HUES48 (cell line): ENCODE results near the gene INO80B.

Experiments used
- H3K27ac ChIP-seq: one replicate; pipeline ENCODE4 v1.7.0; 2013; ENCODE audit warnings: low read depth, low read length, inconsistent platforms
- H3K27me3 ChIP-seq: 2 replicates; pipeline ENCODE4 v1.6.1; 2013; ENCODE audit warnings: mild to moderate bottlenecking, low read length; ENCODE audit not compliant: control insufficient read depth, insufficient read depth
- H3K36me3 ChIP-seq: 2 replicates; pipeline ENCODE4 v1.6.1; 2013; ENCODE audit warnings: low read length; ENCODE audit not compliant: control insufficient read depth, insufficient read depth
- H3K4me1 ChIP-seq: 2 replicates; pipeline ENCODE4 v1.6.1; 2013; ENCODE audit warnings: mild to moderate bottlenecking, low read length; ENCODE audit not compliant: control insufficient read depth, insufficient read depth
- H3K4me3 ChIP-seq: 2 replicates; pipeline ENCODE4 v1.5.1; 2013; ENCODE audit warnings: mild to moderate bottlenecking, low read depth, low read length
- H3K9ac ChIP-seq: 2 replicates; pipeline ENCODE4 v1.6.1; 2013; ENCODE audit warnings: mild to moderate bottlenecking, low read depth, low read length, moderate library complexity
- H3K9me3 ChIP-seq: 2 replicates; pipeline ENCODE4 v1.6.1; 2013; ENCODE audit warnings: low read length; ENCODE audit not compliant: control insufficient read depth, insufficient read depth

The INO80B gene

GRCh38 chr2:74427551-74427950, 27.3 kb upstream of the INO80B start:
- Histone ChIP-seq H3K9ac (no peak overlapping the region), H3K4me3 (no peak overlapping the region), H3K4me1 (no peaks in the 10 kb centered on the region), H3K36me3 (peaks cover 78% of the 10 kb centered on the region), H3K9me3 (no peaks in the 10 kb centered on the region), H3K27me3 (peaks cover 4% of the 10 kb centered on the region; the same call in 1 of the 2 replicates), H3K27ac (no peak overlapping the region)

DNA sequence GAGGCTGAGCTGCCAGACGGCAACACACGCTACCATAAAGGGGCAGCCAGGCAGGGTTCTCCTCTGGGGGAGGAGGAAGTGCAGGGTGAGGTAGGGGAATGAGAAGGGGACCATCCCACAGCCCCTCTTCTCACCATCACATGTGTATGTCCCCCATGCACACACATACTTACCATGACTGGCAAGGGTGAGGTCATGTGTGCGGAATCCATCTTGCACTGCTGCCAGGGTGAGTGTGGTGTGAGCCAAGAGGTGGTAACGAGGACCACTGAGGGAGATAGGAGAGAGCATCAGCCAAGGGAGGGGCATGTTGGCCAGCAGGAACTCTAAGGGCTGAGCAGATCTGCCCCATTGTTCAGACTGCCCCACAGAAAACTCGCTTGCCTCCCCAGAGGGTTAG, 26.2 kb upstream of the INO80B start:
- Histone ChIP-seq H3K36me3 (peaks cover 80% of the 10 kb centered on the region), H3K4me1 (no peaks in the 10 kb centered on the region), H3K4me3 (no peak overlapping the region), H3K27ac (no peak overlapping the region), H3K9me3 (no peaks in the 10 kb centered on the region), H3K27me3 (no peaks in the 10 kb centered on the region), H3K9ac (no peak overlapping the region)

DNA sequence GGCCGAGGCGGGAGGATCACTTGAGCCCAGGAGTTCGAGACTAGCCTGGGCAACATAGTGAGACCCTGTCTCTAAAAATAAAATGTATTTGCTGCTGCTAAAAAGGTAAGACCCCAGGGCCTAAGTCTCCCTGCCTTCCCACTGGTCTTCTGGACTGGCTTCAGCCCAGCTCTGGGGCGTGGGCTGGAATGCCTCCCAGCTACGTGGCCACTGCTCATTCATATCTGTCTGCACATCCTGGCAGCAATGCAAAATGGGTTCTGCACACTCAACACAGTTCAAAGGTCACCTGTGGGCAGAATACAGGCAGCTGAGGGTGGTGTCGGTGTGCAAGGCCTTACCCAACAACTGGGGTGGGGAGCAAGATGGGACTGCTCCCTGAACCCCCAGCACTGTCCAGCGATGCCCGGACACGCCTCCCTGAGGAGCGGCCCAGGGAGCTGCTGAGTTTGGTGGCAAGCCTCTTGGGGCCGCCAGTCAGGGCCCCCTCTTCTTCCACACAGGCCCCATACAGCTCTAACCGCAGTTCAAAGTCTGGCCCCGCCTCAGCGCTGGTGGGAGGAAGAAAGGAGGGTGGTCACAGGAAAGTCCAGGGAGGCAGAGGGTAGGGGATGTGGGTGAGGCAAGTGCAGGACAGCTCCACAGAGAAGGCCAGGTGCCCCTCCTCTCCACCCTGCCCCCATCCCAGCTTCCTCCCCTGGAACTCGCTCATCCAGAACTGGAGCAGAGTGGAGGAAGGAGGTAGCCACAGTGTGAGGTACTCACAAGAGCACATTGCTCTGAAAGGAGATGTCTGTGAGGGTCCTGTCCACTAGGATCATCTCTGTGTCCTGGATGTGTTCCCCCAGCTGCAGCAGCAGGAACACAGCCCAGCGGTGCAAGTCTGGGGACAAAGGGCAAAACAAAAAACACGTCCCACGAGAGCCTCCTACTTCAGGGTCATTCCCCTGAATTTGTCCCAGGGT, 25.1 kb upstream of the INO80B start:
- no peak overlapping the region for H3K9ac ChIP-seq
- no peak overlapping the region for H3K27ac ChIP-seq
- H3K36me3 ChIP-seq: peaks cover 77% of the 10 kb centered on the region
- H3K4me1 ChIP-seq: no peaks in the 10 kb centered on the region
- no peak overlapping the region for H3K4me3 ChIP-seq
- no peaks in the 10 kb centered on the region for H3K9me3 ChIP-seq
- no peaks in the 10 kb centered on the region for H3K27me3 ChIP-seq

DNA sequence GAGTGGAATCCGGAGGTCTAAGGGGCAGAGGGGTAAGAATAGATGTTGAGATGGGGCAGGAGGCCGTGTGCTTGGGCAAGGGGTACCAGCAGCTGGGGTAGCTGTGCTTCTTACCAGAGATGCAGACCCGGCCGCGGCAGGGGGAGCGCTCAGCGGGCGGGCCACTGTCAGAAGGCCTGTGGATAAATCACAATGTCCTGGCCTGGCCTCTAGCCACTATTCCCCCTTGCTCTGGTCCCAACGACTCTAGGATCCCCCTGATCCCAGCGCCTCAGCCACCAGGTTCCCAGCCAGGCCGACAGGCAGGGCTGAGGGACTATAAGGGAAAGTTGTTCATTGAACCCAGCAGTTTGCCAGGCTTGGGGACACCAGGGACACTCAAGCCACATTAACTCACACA, 24.4 kb upstream of the INO80B start:
- Histone ChIP-seq H3K4me1 (no peaks in the 10 kb centered on the region), H3K36me3 (peaks cover 76% of the 10 kb centered on the region), H3K27me3 (no peaks in the 10 kb centered on the region), H3K9me3 (no peaks in the 10 kb centered on the region), H3K9ac (no peak overlapping the region), H3K4me3 (no peak overlapping the region), H3K27ac (no peak overlapping the region)

- no peak overlapping the region for H3K4me3 ChIP-seq
- peaks cover 26% of the 10 kb centered on the region for H3K4me1 ChIP-seq
- H3K36me3 ChIP-seq: peaks cover 45% of the 10 kb centered on the region
- no peaks in the 10 kb centered on the region for H3K27me3 ChIP-seq
- no peak overlapping the region for H3K9ac ChIP-seq
- H3K27ac ChIP-seq: peak overlapping the region; percentile 50
- H3K9me3 ChIP-seq: no peaks in the 10 kb centered on the region
These were observed 18.6 kb upstream of the INO80B start for GRCh38 chr2:74436111-74436805.

DNA sequence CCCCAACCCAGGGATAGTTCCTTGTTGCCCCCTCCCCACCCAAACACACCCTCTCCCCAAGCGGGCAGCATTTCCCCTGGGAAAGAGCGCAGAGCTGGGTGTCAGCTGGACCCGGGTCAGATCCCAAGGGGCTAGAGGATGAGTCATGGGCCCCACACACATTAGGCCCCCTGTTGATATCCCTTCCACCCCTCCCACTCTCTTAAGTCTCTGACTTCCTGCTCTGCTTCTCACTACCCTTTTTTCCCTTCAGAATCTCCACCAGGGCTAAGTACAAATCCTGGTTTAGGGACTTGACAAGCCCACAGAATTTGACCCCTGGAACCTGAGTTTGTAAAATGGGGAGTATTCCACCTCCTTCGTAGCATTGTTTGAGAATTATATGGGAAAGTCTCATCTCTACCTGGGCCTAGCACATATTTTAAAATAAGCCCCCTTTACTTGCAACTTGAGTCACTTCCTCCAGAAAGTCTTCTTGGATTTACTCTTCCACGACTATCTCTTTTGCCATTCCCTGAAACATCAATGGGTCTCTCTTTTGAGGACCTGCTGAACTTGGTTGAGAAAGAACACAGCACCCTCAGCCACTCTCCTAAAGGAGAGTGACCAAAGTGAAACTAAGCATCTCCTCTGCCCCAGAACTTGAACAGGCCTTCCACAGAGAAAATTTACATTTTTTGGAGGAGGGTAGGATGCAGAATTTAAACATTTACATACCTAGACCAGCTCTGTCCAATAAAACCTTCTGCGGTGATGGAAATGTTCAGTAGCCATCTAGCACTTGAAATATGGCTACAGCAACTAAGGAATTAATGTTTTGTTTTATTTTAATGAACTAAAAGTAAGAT, 17.8 kb upstream of the INO80B start:
- Histone ChIP-seq H3K27ac (peak overlapping the region; percentile 63), H3K27me3 (no peaks in the 10 kb centered on the region), H3K4me3 (no peak overlapping the region), H3K9ac (no peak overlapping the region), H3K9me3 (no peaks in the 10 kb centered on the region), H3K36me3 (peaks cover 37% of the 10 kb centered on the region), H3K4me1 (peaks cover 26% of the 10 kb centered on the region)

DNA sequence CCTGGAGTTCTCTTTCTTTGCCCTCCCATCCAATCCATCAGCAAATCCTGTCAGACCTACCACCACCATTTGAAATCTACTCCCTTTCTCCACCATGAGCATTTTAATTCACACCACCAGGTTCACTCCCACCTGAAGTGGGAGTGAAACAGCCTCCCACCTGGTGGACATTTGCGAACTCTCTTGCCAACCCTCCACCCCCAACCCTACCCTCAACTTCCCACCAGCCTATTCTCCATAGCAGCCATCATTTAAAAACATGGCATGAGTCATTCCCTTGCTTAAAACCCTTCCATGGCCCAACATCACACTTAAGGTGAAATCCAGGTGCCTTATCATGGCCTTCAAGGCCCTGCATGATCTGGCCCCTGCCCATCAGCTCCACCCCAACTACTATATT, 16.6 kb upstream of the INO80B start:
- H3K9me3 ChIP-seq: no peaks in the 10 kb centered on the region
- H3K4me1 ChIP-seq: peaks cover 26% of the 10 kb centered on the region
- no peaks in the 10 kb centered on the region for H3K27me3 ChIP-seq
- no peak overlapping the region for H3K9ac ChIP-seq
- H3K27ac ChIP-seq: no peak overlapping the region
- peaks cover 31% of the 10 kb centered on the region; the same call in 1 of the 2 replicates for H3K36me3 ChIP-seq
- no peak overlapping the region for H3K4me3 ChIP-seq

DNA sequence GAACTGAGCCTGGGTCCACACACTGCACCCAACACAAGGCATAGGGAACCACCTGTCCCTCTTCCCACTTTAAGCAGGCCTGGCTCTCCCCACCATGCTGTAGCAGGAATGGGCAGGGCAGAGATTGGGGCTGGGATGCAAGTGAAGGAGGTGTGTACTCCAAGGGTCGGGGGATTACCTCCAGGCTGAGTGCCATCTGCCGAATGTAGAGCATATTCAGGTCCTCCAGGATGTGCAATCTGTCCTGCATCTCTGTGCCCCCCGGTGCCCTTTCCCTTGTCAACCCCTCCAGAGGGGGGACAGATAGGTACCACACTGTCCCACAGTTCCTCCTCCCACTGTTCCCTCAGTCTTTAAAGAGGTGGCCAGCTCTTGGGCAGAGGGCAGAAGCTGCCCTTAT, 15.5 kb upstream of the INO80B start:
- H3K4me1 ChIP-seq: peaks cover 26% of the 10 kb centered on the region
- peak overlapping the region; percentile 86 for H3K4me3 ChIP-seq
- no peaks in the 10 kb centered on the region for H3K9me3 ChIP-seq
- peaks cover 31% of the 10 kb centered on the region; the same call in 1 of the 2 replicates for H3K36me3 ChIP-seq
- no peak overlapping the region for H3K9ac ChIP-seq
- peak overlapping the region; percentile 99 for H3K27ac ChIP-seq
- no peaks in the 10 kb centered on the region; the same call in 1 of the 2 replicates for H3K27me3 ChIP-seq

- H3K36me3 ChIP-seq: peaks cover 30% of the 10 kb centered on the region; the same call in 1 of the 2 replicates
- no peaks in the 10 kb centered on the region for H3K9me3 ChIP-seq
- peak overlapping the region; percentile 91 for H3K9ac ChIP-seq
- H3K4me3 ChIP-seq: peak overlapping the region; percentile 86
- H3K4me1 ChIP-seq: peaks cover 26% of the 10 kb centered on the region
- no peaks in the 10 kb centered on the region; the same call in 1 of the 2 replicates for H3K27me3 ChIP-seq
- peak overlapping the region; percentile 99 for H3K27ac ChIP-seq
These were observed 15.0 kb upstream of the INO80B start for GRCh38 chr2:74439803-74440377.
